IPS-15b (cell line): ENCODE data around the gene SMURF2.
"Not testable (repeated sequence)": the region's sequence is repeated elsewhere in the genome, so short reads cannot be mapped to it uniquely, and the experiment has no call there.

Experiments used
- H3K27me3 ChIP-seq: one replicate; pipeline ENCODE4 v1.6.1; 2013; ENCODE audit warnings: low read length; ENCODE audit not compliant: control insufficient read depth, insufficient read depth
- H3K36me3 ChIP-seq: one replicate; pipeline ENCODE4 v1.6.1; 2013; ENCODE audit warnings: low read length; ENCODE audit not compliant: control insufficient read depth, insufficient read depth
- H3K4me1 ChIP-seq: one replicate; pipeline ENCODE4 v1.6.1; 2013; ENCODE audit warnings: mild to moderate bottlenecking, low read length; ENCODE audit not compliant: control insufficient read depth, insufficient read depth
- H3K4me3 ChIP-seq: one replicate; pipeline ENCODE4 v1.5.1; 2013; ENCODE audit warnings: low read depth, low read length
- H3K9ac ChIP-seq: one replicate; pipeline ENCODE4 v1.6.1; 2013; ENCODE audit warnings: low read depth, mild to moderate bottlenecking, low read length
- H3K9me3 ChIP-seq: one replicate; pipeline ENCODE4 v1.6.1; 2013; ENCODE audit warnings: mild to moderate bottlenecking, low read length; ENCODE audit not compliant: control insufficient read depth, insufficient read depth

Gene SMURF2

DNA sequence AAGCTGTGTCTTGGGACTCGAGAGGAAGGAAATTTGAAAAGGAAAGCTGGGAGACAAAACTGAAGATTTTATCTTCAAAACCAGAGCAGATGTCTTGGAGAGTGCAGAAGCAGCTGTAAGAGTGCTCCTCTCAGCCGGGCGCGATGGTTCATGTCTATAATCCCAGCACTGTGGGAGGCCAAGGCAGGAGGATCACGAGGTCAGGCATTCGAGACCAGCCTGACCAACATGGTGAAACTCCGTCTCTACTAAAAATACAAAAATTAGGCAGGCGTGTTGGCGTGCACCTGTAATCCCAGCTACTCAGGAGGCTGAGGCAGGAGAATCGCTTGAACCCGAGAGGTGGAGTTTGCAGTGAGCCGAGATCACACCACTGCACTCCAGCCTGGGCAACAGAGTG is 57.6 kb downstream of the SMURF2 start:
- not testable (repeated sequence) for H3K27me3 ChIP-seq, H3K9ac ChIP-seq, H3K36me3 ChIP-seq

DNA sequence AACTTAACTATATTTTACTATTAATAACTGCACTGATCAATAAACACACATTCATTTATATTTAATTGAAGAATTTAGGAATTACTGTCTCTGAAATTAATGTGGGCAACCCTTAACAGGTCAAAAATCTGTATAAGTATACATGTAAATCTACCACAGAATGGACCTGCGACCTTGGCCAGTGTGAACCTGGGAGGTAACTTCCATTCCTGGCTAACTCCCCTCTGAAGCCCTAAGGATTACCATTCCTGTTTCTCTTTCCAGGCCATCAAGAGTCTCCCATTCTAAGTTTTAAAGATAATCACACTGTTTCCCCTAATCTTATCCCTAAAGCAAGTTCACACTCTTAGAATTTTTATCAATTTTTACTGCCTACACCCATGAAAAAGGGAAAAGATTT is 58.1 kb downstream of the SMURF2 start:
- no peak overlapping the region for H3K9ac ChIP-seq
- no peak overlapping the region for H3K4me3 ChIP-seq
- H3K36me3 ChIP-seq, result no peaks in the 10 kb centered on the region
- no peaks in the 10 kb centered on the region for H3K9me3 ChIP-seq
- H3K4me1 ChIP-seq, result peaks cover 3% of the 10 kb centered on the region
- no peaks in the 10 kb centered on the region for H3K27me3 ChIP-seq

More for the DNA sequence above, 57.6 kb downstream of the SMURF2 start:
- H3K4me3 ChIP-seq, H3K4me1 ChIP-seq, H3K9me3 ChIP-seq: not testable (repeated sequence)

DNA sequence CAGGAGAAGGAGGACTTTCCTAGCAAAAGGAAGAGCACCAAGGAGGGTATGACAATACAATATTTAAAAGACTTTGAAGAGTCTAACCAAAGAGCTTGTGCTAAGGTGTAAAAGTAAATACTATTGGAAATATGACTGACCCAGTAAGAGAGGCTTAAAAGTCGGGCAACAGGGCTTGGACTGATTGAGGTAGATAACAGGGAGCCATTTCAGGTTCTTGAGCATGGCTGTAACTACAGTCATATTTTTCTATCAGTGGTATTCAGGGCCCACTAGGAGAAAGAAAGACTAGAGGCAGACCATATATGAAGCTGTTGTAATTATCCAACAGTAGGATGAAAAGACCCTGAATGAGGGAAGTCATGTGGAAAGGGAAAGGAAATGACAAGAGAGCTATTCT is 62.3 kb downstream of the SMURF2 start:
- Histone ChIP-seq H3K9ac (no peak overlapping the region), H3K4me1 (peaks cover 3% of the 10 kb centered on the region), H3K9me3 (no peaks in the 10 kb centered on the region), H3K27me3 (no peaks in the 10 kb centered on the region), H3K36me3 (no peaks in the 10 kb centered on the region), H3K4me3 (no peak overlapping the region)

DNA sequence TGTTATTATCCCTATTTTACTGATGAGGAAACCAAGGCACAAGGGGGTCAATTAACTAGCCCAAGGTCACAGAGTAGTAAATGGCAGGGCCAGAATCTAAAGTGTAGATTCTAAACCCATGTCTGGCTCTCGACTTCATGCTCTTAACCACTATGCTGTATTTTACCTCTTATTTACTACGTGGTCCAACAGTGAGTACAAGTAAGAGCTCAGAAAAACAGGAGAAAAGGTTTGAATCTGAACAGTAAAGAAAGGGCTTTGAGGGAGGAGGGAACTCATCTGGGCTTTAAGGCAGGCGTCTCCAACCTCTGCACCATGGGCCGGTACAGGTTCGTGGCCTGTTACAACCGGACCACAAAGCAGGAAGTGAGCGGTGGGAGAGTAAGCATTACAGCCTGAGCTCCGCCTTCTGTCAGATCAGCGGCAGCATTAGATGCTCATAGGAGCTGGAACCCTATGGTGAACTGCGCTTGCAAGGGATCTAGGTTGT is 62.9 kb downstream of the SMURF2 start:
- H3K9me3 ChIP-seq, result no peaks in the 10 kb centered on the region
- no peaks in the 10 kb centered on the region for H3K27me3 ChIP-seq
- no peaks in the 10 kb centered on the region for H3K36me3 ChIP-seq
- H3K9ac ChIP-seq, result no peak overlapping the region
- H3K4me3 ChIP-seq, result no peak overlapping the region
- peaks cover 3% of the 10 kb centered on the region for H3K4me1 ChIP-seq

DNA sequence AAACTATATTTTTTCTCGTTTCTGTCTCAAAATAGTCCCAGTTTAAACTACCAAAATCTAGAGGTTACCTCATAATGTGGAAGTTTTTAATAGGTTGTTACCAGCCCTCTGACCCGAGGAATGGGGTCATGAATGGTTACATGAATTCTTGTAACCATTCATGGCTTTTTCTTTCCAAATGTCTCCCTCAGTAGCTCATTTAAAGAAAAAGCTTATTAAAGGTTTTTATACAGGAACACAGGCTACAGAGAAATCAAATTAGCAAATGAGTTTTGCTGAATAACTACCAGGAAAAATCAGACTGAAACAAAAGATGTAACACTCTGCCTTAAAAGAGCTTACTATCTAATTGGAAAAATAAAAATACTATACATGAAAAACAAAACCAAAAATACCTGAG is 63.4 kb downstream of the SMURF2 start:
- Histone ChIP-seq H3K4me1 (peaks cover 3% of the 10 kb centered on the region), H3K36me3 (no peaks in the 10 kb centered on the region), H3K9me3 (no peaks in the 10 kb centered on the region), H3K27me3 (no peaks in the 10 kb centered on the region), H3K4me3 (no peak overlapping the region), H3K9ac (no peak overlapping the region)

DNA sequence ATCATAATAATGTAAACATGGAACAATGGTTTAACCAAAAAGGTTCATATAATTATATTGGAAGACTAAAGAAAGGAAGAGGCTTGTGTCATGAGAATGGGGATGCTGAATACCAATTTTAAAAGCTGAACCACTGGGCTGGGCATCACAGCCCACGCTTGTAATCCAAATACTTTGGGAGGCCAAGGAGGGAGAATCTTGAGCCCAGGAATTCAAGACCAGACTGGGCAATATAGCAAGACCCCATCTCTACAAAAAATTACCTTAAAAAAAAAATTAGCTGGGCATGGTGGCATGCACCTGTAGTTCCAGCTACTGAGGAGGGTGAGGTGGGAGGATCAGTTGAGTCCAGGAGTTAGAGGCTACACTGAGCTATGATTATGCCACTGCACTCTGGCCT is 65.1 kb downstream of the SMURF2 start:
- H3K9ac ChIP-seq, result no peak overlapping the region
- no peak overlapping the region for H3K4me3 ChIP-seq
- H3K36me3 ChIP-seq, result no peaks in the 10 kb centered on the region
- H3K4me1 ChIP-seq, result peaks cover 3% of the 10 kb centered on the region
- no peaks in the 10 kb centered on the region for H3K27me3 ChIP-seq
- no peaks in the 10 kb centered on the region for H3K9me3 ChIP-seq

DNA sequence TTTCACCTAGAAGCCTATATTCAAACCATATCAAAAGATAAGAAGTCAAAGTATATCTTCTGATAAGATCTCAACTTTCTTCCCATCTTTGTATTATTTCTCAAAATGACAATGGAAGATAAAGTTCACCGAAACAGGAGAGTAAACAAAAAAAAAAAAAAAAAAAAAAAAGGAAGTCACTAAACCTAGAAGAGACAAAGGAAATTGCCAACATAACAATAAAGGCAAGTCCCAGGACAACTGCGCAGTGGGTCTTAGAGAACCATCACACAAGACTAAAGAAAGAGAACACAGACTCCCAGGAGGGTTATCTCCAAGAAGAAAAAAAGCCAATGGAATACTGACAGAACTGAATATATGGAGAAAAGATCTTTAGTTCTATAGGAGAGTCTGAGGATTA is 65.7 kb downstream of the SMURF2 start:
- Histone ChIP-seq H3K9me3 (no peaks in the 10 kb centered on the region), H3K36me3 (no peaks in the 10 kb centered on the region), H3K4me1 (peaks cover 3% of the 10 kb centered on the region), H3K4me3 (no peak overlapping the region), H3K27me3 (no peaks in the 10 kb centered on the region), H3K9ac (no peak overlapping the region)

DNA sequence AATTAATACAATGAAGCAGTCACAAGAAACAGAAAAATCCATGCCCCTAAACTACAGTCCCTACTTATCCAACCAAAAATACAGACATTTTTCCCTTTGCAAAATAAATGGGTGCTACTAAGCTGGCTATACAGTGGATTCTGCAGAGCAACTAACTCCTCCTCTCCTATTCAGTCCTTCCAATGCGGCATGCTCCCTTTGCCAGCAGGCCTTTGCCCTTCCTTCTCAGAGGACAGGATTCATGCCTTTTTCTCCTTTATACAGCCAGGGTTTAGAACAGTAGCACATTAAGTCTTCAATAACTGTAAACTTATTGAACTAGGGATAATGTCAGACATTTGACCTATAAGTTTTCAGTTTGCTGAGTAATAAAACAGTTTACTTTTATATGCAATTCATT is 70.2 kb downstream of the SMURF2 start:
- H3K9me3 ChIP-seq, result no peaks in the 10 kb centered on the region
- no peaks in the 10 kb centered on the region for H3K36me3 ChIP-seq

DNA sequence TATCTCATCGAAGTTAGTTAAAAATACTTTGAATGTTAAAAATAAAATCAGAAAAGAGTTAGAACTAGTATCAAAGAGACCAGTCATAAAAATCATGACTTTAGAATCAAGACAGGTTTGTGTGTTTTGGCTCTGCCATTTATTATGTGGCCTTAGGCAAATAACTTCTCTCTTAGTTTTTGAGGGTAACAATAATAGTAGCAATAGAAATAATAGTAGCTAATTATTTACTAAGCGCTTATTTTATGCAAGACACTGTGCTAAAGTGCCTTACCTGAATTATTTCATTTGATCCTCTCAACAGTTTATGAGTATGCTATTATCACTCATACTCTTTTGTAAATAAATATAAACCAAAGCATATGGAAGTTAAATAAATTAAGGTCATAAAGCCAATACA is 77.0 kb downstream of the SMURF2 start:
- no peaks in the 10 kb centered on the region for H3K36me3 ChIP-seq
- no peaks in the 10 kb centered on the region for H3K4me1 ChIP-seq

More for the DNA sequence above, 70.2 kb downstream of the SMURF2 start:
- Histone ChIP-seq H3K4me1 (no peaks in the 10 kb centered on the region), H3K27me3 (no peaks in the 10 kb centered on the region), H3K4me3 (no peak overlapping the region), H3K9ac (no peak overlapping the region)

DNA sequence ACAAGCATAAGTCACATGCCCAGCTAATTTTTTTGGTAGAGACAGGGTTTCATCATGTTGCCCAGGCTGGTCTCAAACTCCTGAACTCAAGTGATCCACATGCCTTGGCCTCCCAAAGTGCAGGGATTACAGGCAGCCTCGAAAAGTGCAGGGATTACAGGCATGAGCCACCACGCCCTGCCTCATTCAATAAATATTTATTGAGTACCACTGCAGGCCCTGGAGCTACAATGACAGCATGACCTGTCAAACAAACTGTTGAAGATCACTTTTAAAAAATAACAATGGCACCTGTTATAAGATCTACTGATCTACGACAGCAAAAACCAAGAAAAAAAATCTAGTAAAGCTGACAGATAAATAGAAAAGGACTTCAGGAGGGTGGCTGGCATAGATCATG is 79.1 kb downstream of the SMURF2 start:
- H3K36me3 ChIP-seq, result no peaks in the 10 kb centered on the region

More for the DNA sequence above, 77.0 kb downstream of the SMURF2 start:
- no peak overlapping the region for H3K4me3 ChIP-seq
- no peaks in the 10 kb centered on the region for H3K27me3 ChIP-seq
- no peaks in the 10 kb centered on the region for H3K9me3 ChIP-seq
- no peak overlapping the region for H3K9ac ChIP-seq

DNA sequence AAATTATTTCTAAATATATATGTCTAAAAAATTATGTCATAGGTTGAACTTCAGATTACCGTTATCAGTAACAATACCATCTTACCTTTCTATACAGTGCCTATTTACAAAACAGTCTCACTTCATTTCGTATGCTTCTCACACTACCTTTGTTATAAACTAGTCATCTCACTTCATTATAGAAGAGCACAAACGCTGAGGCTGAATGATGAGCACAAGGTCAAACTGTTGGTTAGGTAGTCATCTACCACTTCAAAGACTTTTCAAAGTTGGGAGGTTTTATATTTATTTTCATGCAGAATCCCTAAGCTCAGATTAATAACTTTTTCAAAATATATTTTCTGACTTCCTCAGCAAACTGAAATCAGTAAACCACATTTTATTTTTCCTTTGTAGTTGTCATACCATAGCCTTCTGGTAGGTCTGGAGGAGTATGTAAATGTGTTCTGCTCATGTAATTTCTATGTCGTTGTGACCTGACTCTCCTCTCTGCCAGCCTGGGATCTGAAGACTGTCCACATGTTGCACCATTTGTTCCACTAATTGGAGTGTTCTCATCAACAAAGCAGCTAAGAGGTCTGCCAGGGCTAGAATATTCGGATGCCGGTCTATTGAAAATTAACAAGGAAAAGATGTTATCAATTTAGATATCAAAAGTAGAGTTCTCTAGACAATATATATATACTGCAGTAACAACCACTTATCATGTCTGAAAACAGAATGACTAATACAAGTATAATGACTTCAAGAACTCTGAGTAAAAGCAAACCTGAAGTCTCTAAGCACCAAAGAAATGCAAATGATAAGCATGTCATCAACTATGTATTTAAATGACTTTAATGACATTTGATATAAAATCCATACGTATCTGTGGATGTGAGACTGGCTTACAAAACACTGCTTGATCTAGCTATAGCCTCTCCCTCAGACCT is 81.5 kb downstream of the SMURF2 start:
- H3K27me3 ChIP-seq, result no peaks in the 10 kb centered on the region
- H3K4me3 ChIP-seq, result no peak overlapping the region
- no peak overlapping the region for H3K9ac ChIP-seq
- no peaks in the 10 kb centered on the region for H3K9me3 ChIP-seq
- H3K36me3 ChIP-seq, result no peaks in the 10 kb centered on the region
- no peaks in the 10 kb centered on the region for H3K4me1 ChIP-seq

More for the DNA sequence above, 79.1 kb downstream of the SMURF2 start:
- H3K4me1 ChIP-seq, result no peaks in the 10 kb centered on the region
- no peak overlapping the region for H3K9ac ChIP-seq
- H3K27me3 ChIP-seq, result no peaks in the 10 kb centered on the region
- H3K4me3 ChIP-seq, result no peak overlapping the region
- no peaks in the 10 kb centered on the region for H3K9me3 ChIP-seq

DNA sequence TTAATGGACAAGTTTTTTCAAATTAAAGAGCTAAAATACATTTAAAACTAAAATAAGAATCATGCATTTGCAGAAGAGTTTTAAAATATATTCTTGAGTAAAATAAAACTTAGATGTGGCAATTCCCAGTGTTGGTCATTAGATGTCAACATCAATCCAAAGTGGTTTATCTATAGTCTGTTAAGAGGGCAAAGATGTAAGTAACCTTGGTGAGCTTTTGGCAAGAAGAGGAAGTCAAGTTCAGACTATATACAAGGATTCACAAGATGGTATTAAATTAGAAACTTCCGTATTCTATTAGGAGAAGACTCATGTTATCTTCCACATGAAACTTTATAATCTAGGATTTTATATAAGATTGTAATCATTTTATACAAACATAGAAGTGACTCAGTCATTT is 82.2 kb downstream of the SMURF2 start:
- no peaks in the 10 kb centered on the region for H3K9me3 ChIP-seq
- no peaks in the 10 kb centered on the region for H3K27me3 ChIP-seq
- no peaks in the 10 kb centered on the region for H3K4me1 ChIP-seq
- no peaks in the 10 kb centered on the region for H3K36me3 ChIP-seq
- no peak overlapping the region for H3K9ac ChIP-seq
- no peak overlapping the region for H3K4me3 ChIP-seq
